OCI-LY1 (cell line): Measurements from ENCODE around the gene PVALEF.

ENCODE experiments used
- H2AFZ ChIP-seq: fragments of 200-600 bp; sonication (generic), shearing (Covaris generic); 2 replicates; pipeline ENCODE4 v1.6.0; 2014; ENCODE audit warnings: antibody characterized with exemption, mild to moderate bottlenecking, low read length
- H3F3A ChIP-seq: fragments of 200-600 bp; sonication (generic), shearing (Covaris generic); 2 replicates; pipeline ENCODE4 v1.6.0; 2014; ENCODE audit warnings: mild to moderate bottlenecking, antibody characterized with exemption, low read length, moderate library complexity; ENCODE audit not compliant: insufficient read depth
- H3K27ac ChIP-seq: fragments of 200-600 bp; sonication (generic); 2 replicates; pipeline ENCODE4 v1.5.1; 2014; ENCODE audit warnings: low read length, mixed run types, mild to moderate bottlenecking, low read depth; ENCODE audit not compliant: poor library complexity, severe bottlenecking
- H3K27me3 ChIP-seq: fragments of 200-600 bp; sonication (generic); 2 replicates; pipeline ENCODE4 v1.6.0; 2014; ENCODE audit warnings: antibody characterized with exemption, mild to moderate bottlenecking, low read length, moderate library complexity; ENCODE audit not compliant: insufficient read depth
- H3K36me3 ChIP-seq: fragments of 200-600 bp; sonication (generic); 2 replicates; pipeline ENCODE4 v1.6.1; 2014; ENCODE audit warnings: mild to moderate bottlenecking, antibody characterized with exemption, low read length, moderate library complexity, mixed read lengths; ENCODE audit not compliant: insufficient read depth
- H3K4me1 ChIP-seq: fragments of 200-600 bp; sonication (generic); 2 replicates; pipeline ENCODE4 v1.5.1; 2014; ENCODE audit warnings: mild to moderate bottlenecking, low read length, moderate library complexity; ENCODE audit not compliant: insufficient read depth, severe bottlenecking
- H3K4me2 ChIP-seq: fragments of 200-600 bp; sonication (generic), shearing (Covaris generic); 2 replicates; pipeline ENCODE4 v1.6.1; 2014; ENCODE audit warnings: low read length
- H3K4me3 ChIP-seq: fragments of 200-600 bp; sonication (generic); 2 replicates; pipeline ENCODE4 v1.5.1; 2014; ENCODE audit warnings: low read length, low read depth, mild to moderate bottlenecking, mixed read lengths; ENCODE audit not compliant: poor library complexity, severe bottlenecking
- H3K79me2 ChIP-seq: fragments of 200-600 bp; shearing (Covaris generic); 2 replicates; pipeline ENCODE4 v1.6.1; 2016; ENCODE audit warnings: mixed run types, low read length, mixed read lengths; ENCODE audit not compliant: insufficient read depth
- H3K9ac ChIP-seq: fragments of 200-600 bp; sonication (generic), shearing (Covaris generic); 2 replicates; pipeline ENCODE4 v1.6.1; 2014; ENCODE audit warnings: mild to moderate bottlenecking, low read length, mixed read lengths
- H3K9me2 ChIP-seq: fragments of 200-600 bp; sonication (generic), shearing (Covaris generic); 2 replicates; pipeline ENCODE4 v1.6.1; 2014; ENCODE audit warnings: low read depth, mild to moderate bottlenecking, low read length, mixed read lengths
- H3K9me3 ChIP-seq: fragments of 200-600 bp; shearing (Covaris generic); 2 replicates; pipeline ENCODE4 v1.6.1; 2014; ENCODE audit warnings: low read length, mixed read lengths
- H4K20me1 ChIP-seq: fragments of 200-600 bp; sonication (generic), shearing (Covaris generic); 2 replicates; pipeline ENCODE4 v1.6.0; 2016; ENCODE audit warnings: mild to moderate bottlenecking, low read length; ENCODE audit not compliant: insufficient read depth
- EZH2 ChIP-seq: fragments of 200-600 bp; sonication (generic), shearing (Covaris generic); IDR thresholded peaks from 2 replicates; pipeline ENCODE4 v1.8.0; 2017; ENCODE audit warnings: borderline replicate concordance, mixed run types, mild to moderate bottlenecking, antibody characterized with exemption, low read length, moderate library complexity, mixed read lengths
- TF ChIP-seq, protein P1 (sequence below): fragments of 200-600 bp; sonication (generic), shearing (Covaris generic); IDR thresholded peaks from 2 replicates; pipeline ENCODE4 v1.5.1; 2017; ENCODE audit warnings: mild to moderate bottlenecking, antibody characterized with exemption, low read length, moderate library complexity, mixed read lengths

PVALEF gene

DNA sequence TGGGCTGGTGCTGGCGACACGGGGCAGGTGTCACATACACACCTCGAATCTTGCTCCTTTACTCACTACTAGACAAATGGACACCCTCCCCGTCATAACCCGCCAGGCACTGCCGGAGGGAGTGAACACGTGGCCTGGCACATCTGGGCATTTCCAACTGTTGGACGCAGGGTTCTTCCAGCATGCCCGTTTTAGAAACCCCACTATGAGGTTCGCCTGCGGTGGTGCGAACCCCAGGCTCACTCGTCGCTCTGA lies 64.3 kb downstream of the PVALEF start:
- Histone ChIP-seq H3K4me1 (no peaks in the 10 kb centered on the region), H3K27me3 (no peaks in the 10 kb centered on the region; the same call in 1 of the 2 replicates), H3K36me3 (peaks cover 23% of the 10 kb centered on the region), H3K27ac (no peak overlapping the region), H3K4me2 (no peak overlapping the region), H3K9ac (no peak overlapping the region), H3K79me2 (no peaks in the 10 kb centered on the region), H3K9me2 (no peaks in the 10 kb centered on the region), H4K20me1 (no peaks in the 10 kb centered on the region), H3F3A (no peaks in the 10 kb centered on the region; the same call in 1 of the 2 replicates), H3K9me3 (no peaks in the 10 kb centered on the region), H3K4me3 (no peak overlapping the region), H2AFZ (no peak overlapping the region)
- TF ChIP-seq, protein P1, sequence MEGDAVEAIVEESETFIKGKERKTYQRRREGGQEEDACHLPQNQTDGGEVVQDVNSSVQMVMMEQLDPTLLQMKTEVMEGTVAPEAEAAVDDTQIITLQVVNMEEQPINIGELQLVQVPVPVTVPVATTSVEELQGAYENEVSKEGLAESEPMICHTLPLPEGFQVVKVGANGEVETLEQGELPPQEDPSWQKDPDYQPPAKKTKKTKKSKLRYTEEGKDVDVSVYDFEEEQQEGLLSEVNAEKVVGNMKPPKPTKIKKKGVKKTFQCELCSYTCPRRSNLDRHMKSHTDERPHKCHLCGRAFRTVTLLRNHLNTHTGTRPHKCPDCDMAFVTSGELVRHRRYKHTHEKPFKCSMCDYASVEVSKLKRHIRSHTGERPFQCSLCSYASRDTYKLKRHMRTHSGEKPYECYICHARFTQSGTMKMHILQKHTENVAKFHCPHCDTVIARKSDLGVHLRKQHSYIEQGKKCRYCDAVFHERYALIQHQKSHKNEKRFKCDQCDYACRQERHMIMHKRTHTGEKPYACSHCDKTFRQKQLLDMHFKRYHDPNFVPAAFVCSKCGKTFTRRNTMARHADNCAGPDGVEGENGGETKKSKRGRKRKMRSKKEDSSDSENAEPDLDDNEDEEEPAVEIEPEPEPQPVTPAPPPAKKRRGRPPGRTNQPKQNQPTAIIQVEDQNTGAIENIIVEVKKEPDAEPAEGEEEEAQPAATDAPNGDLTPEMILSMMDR: no peak
- no peak for TF ChIP-seq EZH2

DNA sequence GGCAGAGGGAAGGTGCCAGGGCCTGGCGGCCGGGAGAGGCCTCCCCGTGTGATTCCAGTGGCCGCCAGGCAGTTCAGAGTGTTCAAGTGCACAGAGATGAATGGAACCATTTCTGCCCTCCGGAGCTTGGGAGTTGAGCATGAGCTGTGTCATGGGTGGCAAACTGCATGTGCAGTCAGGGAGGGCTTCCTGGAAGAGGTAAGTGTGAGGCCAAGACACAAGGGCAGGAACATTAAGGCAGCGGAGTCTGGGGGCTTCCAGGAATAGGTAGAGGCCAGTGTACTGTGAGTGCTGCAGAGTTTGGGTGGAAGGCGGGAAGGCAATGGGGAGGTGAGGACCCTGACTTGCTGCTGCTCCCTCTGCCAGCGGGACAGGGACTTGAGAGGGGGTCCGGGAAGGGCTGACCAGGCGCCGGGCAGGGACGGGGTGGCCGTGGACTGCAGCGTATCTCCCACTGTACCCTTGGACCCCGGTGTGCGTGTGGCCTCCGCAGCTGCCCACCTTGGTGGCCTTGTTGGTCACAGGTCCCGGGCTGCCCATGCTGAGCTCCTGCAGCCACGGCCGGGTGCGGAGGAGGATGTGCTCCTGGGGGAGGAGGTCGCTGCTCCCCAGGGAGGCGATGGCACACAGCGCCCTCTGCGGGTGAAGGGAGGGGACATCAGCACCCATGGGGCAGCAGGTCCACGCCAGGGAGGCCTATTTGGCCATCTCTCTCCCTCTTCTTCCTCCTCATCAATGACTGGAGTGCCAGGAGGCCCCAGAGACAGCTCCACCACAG lies 64.9 kb downstream of the PVALEF start:
- no peaks in the 10 kb centered on the region for H3K9me2 ChIP-seq
- TF ChIP-seq, protein P1: peak; percentile 49
- no peak for TF ChIP-seq EZH2
- no peak overlapping the region for H2AFZ ChIP-seq
- no peak overlapping the region for H3K9ac ChIP-seq
- no peaks in the 10 kb centered on the region for H3K9me3 ChIP-seq
- H3K4me2 ChIP-seq: no peak overlapping the region
- peaks cover 23% of the 10 kb centered on the region for H3K36me3 ChIP-seq
- no peak overlapping the region for H3K4me3 ChIP-seq
- no peaks in the 10 kb centered on the region for H4K20me1 ChIP-seq
- H3K27me3 ChIP-seq: no peaks in the 10 kb centered on the region; the same call in 1 of the 2 replicates
- H3K79me2 ChIP-seq: no peaks in the 10 kb centered on the region
- H3K27ac ChIP-seq: no peak overlapping the region
- H3K4me1 ChIP-seq: no peaks in the 10 kb centered on the region
- no peaks in the 10 kb centered on the region; the same call in 1 of the 2 replicates for H3F3A ChIP-seq

DNA sequence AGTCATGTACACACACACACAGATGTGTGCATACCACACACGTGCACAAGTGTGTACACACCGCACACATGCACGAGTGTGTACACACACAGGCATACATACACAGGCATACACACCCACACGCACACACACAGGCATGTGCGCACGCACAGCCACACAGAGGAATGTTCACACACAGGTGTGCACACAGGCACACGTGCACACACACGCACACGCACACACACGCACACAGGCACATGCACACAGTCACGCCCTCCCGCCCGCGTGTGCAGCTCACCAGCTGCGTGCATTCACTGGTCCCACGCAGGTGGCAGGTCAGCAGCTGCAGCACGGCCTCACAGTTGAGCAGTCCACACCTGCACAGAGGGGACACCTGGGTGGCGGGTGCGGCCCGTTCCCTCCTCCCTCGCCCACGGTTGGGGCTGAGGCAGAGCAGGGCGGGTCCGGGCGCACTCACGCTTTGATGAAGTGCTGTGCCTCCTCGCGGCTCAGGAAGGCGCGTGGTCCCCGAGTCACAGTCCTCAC lies 65.9 kb downstream of the PVALEF start:
- H3K79me2 ChIP-seq: no peaks in the 10 kb centered on the region
- no peaks in the 10 kb centered on the region for H4K20me1 ChIP-seq
- H3K9ac ChIP-seq: no peak overlapping the region

More for the DNA sequence above, 65.9 kb downstream of the PVALEF start:
- H3K36me3 ChIP-seq: peaks cover 23% of the 10 kb centered on the region
- no peak overlapping the region for H3K4me3 ChIP-seq
- no peak overlapping the region for H3K27ac ChIP-seq
- H2AFZ ChIP-seq: no peak overlapping the region
- H3K9me2 ChIP-seq: no peaks in the 10 kb centered on the region
- H3K27me3 ChIP-seq: no peaks in the 10 kb centered on the region
- H3K9me3 ChIP-seq: no peaks in the 10 kb centered on the region
- H3F3A ChIP-seq: no peaks in the 10 kb centered on the region
- no peaks in the 10 kb centered on the region for H3K4me1 ChIP-seq
- no peak overlapping the region for H3K4me2 ChIP-seq
- TF ChIP-seq EZH2: no peak
- TF ChIP-seq, protein P1: no peak
